ENCODE results near the gene KLHL33. TPM values are rescaled to one million over a fixed set of nuclear protein-coding genes. Genes with fewer than 3 reads are reported as not detected.

Gene KLHL33
- total RNA-seq, 1 donor from 2014 or later, result not detected

GRCh38 chr14:20472536-20473169 lies 36.7 kb upstream of the KLHL33 start:
- peak overlapping the region; percentile 35 for H3K4me3 Mint-ChIP-seq
- no peaks in the 10 kb centered on the region for H3K9me3 Mint-ChIP-seq
- H3K36me3 Mint-ChIP-seq, result peaks cover 16% of the 10 kb centered on the region
- H3K27me3 Mint-ChIP-seq, result no peaks in the 10 kb centered on the region
- TF ChIP-seq CTCF (conservative IDR thresholded peaks at IDR 0.05), result no peak
- no peak overlapping the region for H3K27ac Mint-ChIP-seq
- peaks cover 13% of the 10 kb centered on the region for H3K4me1 Mint-ChIP-seq (ENCODE audit: unreplicated experiment)
- DNase-seq (ENCODE audit: extremely low spot score, unreplicated experiment), result no peak

DNA sequence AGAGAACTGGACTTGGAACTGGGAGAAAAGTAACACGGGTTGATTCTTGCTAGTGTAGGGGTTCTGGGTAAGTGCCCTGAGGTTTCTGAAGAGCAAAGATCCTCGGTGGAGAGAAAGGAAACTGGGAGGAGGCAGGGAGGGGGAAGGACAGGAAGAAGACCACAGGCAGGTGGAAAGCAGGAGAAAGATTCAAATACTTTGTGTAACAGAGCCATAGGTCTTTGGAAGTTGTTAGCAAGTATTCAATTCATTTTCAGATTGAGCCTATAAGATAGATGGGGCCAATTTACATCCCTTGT lies 34.6 kb upstream of the KLHL33 start:
- TF ChIP-seq CTCF (conservative IDR thresholded peaks at IDR 0.05), result no peak
- Mint-ChIP-seq H3K27me3 (peaks cover 5% of the 10 kb centered on the region), H3K36me3 (peaks cover 11% of the 10 kb centered on the region), H3K27ac (peak overlapping the region; percentile 97), H3K4me3 (peak overlapping the region; percentile 99), H3K9me3 (no peaks in the 10 kb centered on the region), H3K4me1 (ENCODE audit: unreplicated experiment) (peaks cover 13% of the 10 kb centered on the region)
- no peak for DNase-seq (ENCODE audit: extremely low spot score, unreplicated experiment)

GRCh38 chr14:20469890-20470602 lies 34.1 kb upstream of the KLHL33 start:
- no peak for DNase-seq (ENCODE audit: extremely low spot score, unreplicated experiment)
- Mint-ChIP-seq H3K36me3 (peaks cover 10% of the 10 kb centered on the region), H3K27me3 (peaks cover 5% of the 10 kb centered on the region), H3K9me3 (no peaks in the 10 kb centered on the region), H3K27ac (peak overlapping the region; percentile 97), H3K4me1 (ENCODE audit: unreplicated experiment) (peaks cover 13% of the 10 kb centered on the region), H3K4me3 (peak overlapping the region; percentile 99)
- TF ChIP-seq CTCF (conservative IDR thresholded peaks at IDR 0.05), result no peak

GRCh38 chr14:20469242-20469889 lies 33.4 kb upstream of the KLHL33 start, which contains the start of gene PNP:
Gene PNP, plus strand, starts transcription at chr14:20469406. Its CDS starts 119 bp downstream, at chr14:20469525.
- H3K4me1 Mint-ChIP-seq (ENCODE audit: unreplicated experiment), result peaks cover 13% of the 10 kb centered on the region
- DNase-seq (ENCODE audit: extremely low spot score, unreplicated experiment), result peak; percentile 87
- peak within 1 kb of the TSS; percentile 99 for H3K4me3 Mint-ChIP-seq
- no peak for TF ChIP-seq CTCF (conservative IDR thresholded peaks at IDR 0.05)
- peaks cover 5% of the 10 kb centered on the region for H3K27me3 Mint-ChIP-seq
- H3K36me3 Mint-ChIP-seq, result peaks cover 4% of the 10 kb centered on the region
- no peaks in the 10 kb centered on the region for H3K9me3 Mint-ChIP-seq
- H3K27ac Mint-ChIP-seq, result peak within 1 kb of the TSS; percentile 97

GRCh38 chr14:20468764-20469241 lies 32.8 kb upstream of the KLHL33 start:
- no peak for TF ChIP-seq CTCF (conservative IDR thresholded peaks at IDR 0.05)
- peak overlapping the region; percentile 97 for H3K27ac Mint-ChIP-seq
- H3K4me1 Mint-ChIP-seq (ENCODE audit: unreplicated experiment), result peaks cover 13% of the 10 kb centered on the region
- H3K27me3 Mint-ChIP-seq, result peaks cover 5% of the 10 kb centered on the region
- no peaks in the 10 kb centered on the region for H3K9me3 Mint-ChIP-seq
- H3K4me3 Mint-ChIP-seq, result peak overlapping the region; percentile 99
- peaks cover 4% of the 10 kb centered on the region for H3K36me3 Mint-ChIP-seq
- DNase-seq (ENCODE audit: extremely low spot score, unreplicated experiment), result no peak
